Stimulated activated memory B cell treated with anti-CD40 and anti-IgM and Interleukin-4, amounts not matched to agents 10 μg/mL and 1 μg/mL and 100 μg/mL, for 72 hours (primary cell): ENCODE measurements around the gene CADPS2.
"Not testable (repeated sequence)": the region's sequence is repeated elsewhere in the genome, so short reads cannot be mapped to it uniquely, and the experiment has no call there.

ENCODE experiments used
- ATAC-seq: fragments of 150-1000 bp; cut with Tn5 transposase; 2 replicates; pipeline ENCODE4 v1.10.0; 2021
- H3K27ac Mint-ChIP-seq: one replicate; pipeline ENCODE4 v1.8.0; 2022; ENCODE audit warnings: mild to moderate bottlenecking, mixed read lengths
- H3K27me3 Mint-ChIP-seq: one replicate; pipeline ENCODE4 v1.8.0; 2022; ENCODE audit warnings: mixed read lengths
- H3K36me3 Mint-ChIP-seq: one replicate; pipeline ENCODE4 v1.8.0; 2022; ENCODE audit warnings: mixed read lengths
- H3K4me1 Mint-ChIP-seq: one replicate; pipeline ENCODE4 v1.8.0; 2022; ENCODE audit warnings: mixed read lengths
- H3K4me3 Mint-ChIP-seq: one replicate; pipeline ENCODE4 v1.8.0; 2022; ENCODE audit warnings: mild to moderate bottlenecking, moderate library complexity, mixed read lengths
- H3K9me3 Mint-ChIP-seq: one replicate; pipeline ENCODE4 v1.8.0; 2022; ENCODE audit warnings: mixed read lengths

CADPS2 gene

GRCh38 chr7:122881324-122881723, 4.9 kb downstream of the CADPS2 start:
- ATAC-seq = no peak
- no peaks in the 10 kb centered on the region for H3K36me3 Mint-ChIP-seq
- no peaks in the 10 kb centered on the region for H3K4me1 Mint-ChIP-seq
- H3K27ac Mint-ChIP-seq = no peak overlapping the region
- H3K27me3 Mint-ChIP-seq = peaks cover 19% of the 10 kb centered on the region
- H3K4me3 Mint-ChIP-seq = no peak overlapping the region
- no peaks in the 10 kb centered on the region for H3K9me3 Mint-ChIP-seq

DNA sequence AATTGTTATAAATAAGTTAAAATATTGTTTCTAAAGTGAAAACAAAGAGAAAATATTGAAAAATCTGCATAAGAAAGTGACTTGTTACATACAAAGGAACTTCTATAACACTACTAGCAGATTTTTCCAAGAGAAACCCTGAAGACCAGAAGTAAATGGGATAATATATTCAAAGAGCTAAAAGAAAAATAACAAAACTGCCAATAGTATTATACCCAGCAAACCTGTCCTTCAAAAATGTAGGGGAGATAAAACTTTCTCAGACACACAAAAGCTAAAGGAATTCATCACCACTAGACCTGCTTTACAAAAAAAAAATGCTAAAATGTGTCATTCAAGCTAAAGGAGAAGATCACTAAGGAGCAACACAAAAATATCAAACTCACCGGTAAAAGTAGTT, 17.0 kb downstream of the CADPS2 start:
- H3K27ac Mint-ChIP-seq = no peak overlapping the region
- H3K36me3 Mint-ChIP-seq = no peaks in the 10 kb centered on the region
- no peaks in the 10 kb centered on the region for H3K4me1 Mint-ChIP-seq
- no peak overlapping the region for H3K4me3 Mint-ChIP-seq
- ATAC-seq = no peak
- no peaks in the 10 kb centered on the region for H3K27me3 Mint-ChIP-seq
- peaks cover 18% of the 10 kb centered on the region for H3K9me3 Mint-ChIP-seq

- Mint-ChIP-seq H3K9me3 (peaks cover 18% of the 10 kb centered on the region), H3K4me3 (no peak overlapping the region), H3K4me1 (no peaks in the 10 kb centered on the region), H3K27ac (no peak overlapping the region), H3K27me3 (no peaks in the 10 kb centered on the region), H3K36me3 (no peaks in the 10 kb centered on the region)
- no peak for ATAC-seq
Observed at GRCh38 chr7:122867471-122867980, 18.7 kb downstream of the CADPS2 start.

DNA sequence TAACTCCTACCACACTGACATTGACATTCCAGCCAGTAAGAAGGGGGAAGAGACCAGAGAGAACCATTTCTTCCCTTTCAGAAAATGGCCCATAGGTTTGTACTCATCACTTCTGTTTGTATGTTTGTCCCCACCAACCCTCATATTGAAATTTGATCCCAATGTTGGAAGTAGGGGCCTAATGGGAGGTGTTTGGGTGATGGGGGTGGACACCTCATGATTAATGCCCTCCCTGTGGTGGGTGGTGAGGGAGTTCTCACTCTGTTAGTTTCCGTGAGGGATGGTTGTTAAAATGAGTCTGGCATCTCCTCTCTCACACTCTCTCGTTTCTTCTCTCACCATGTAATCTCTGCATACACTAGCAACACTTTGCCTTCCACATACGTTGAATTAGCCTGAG, 21.4 kb downstream of the CADPS2 start:
- Mint-ChIP-seq H3K9me3 (peaks cover 12% of the 10 kb centered on the region), H3K4me3 (no peak overlapping the region), H3K27me3 (no peaks in the 10 kb centered on the region), H3K4me1 (no peaks in the 10 kb centered on the region), H3K27ac (no peak overlapping the region), H3K36me3 (no peaks in the 10 kb centered on the region)
- ATAC-seq = no peak

GRCh38 chr7:122864016-122864415, 22.2 kb downstream of the CADPS2 start:
- Mint-ChIP-seq H3K27ac (no peak overlapping the region), H3K4me3 (no peak overlapping the region), H3K36me3 (no peaks in the 10 kb centered on the region), H3K9me3 (peaks cover 12% of the 10 kb centered on the region), H3K27me3 (no peaks in the 10 kb centered on the region), H3K4me1 (no peaks in the 10 kb centered on the region)
- no peak for ATAC-seq

DNA sequence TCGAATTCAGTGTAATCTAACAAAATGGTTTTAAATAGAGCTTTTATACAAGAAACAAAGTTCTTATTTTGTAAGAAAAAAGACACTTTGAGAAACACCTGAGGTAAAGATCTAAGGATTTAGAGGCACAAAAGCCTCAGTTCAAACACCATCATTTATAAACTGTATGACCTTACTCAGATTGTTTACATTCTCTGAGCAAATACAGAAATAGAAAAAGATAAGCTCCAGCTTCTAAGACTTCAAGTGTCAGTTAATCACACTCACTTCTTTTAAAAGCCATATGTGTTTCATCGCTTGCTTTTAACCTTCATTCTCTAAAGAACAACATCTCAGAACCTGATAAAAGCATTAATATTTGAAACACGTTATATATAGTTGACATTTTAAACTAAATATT, 27.9 kb downstream of the CADPS2 start:
- Mint-ChIP-seq H3K27ac (no peak overlapping the region), H3K4me1 (no peaks in the 10 kb centered on the region), H3K27me3 (no peaks in the 10 kb centered on the region), H3K9me3 (peaks cover 8% of the 10 kb centered on the region), H3K4me3 (no peak overlapping the region), H3K36me3 (no peaks in the 10 kb centered on the region)
- no peak for ATAC-seq

GRCh38 chr7:122850528-122850927, 35.7 kb downstream of the CADPS2 start:
- Mint-ChIP-seq H3K4me1 (no peaks in the 10 kb centered on the region), H3K4me3 (no peak overlapping the region), H3K27ac (no peak overlapping the region), H3K36me3 (no peaks in the 10 kb centered on the region), H3K27me3 (no peaks in the 10 kb centered on the region), H3K9me3 (peaks cover 8% of the 10 kb centered on the region)
- no peak for ATAC-seq

DNA sequence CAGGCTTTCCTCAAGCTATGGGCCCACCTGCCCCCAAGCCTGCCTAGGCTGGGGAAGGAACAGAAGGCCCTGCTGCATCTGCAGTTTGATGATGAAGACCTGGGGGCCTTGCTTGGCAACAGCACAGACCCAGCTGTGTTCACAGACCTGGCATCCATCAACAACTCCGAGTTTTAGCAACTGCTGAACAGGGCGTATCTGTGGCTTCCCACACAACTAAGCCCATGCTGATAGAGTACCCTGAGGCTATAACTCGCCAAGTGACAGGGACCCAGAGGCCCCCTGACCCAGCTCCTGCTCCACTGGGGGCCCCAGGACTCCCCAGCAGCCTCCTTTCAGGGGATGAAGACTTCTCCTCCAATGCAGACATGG, 36.3 kb downstream of the CADPS2 start:
- no peaks in the 10 kb centered on the region for H3K27me3 Mint-ChIP-seq
- ATAC-seq = no peak
- no peaks in the 10 kb centered on the region for H3K36me3 Mint-ChIP-seq
- H3K9me3 Mint-ChIP-seq = peaks cover 8% of the 10 kb centered on the region
- H3K4me1 Mint-ChIP-seq = no peaks in the 10 kb centered on the region
- no peak overlapping the region for H3K27ac Mint-ChIP-seq
- H3K4me3 Mint-ChIP-seq = no peak overlapping the region

- ATAC-seq = no peak
- H3K27me3 Mint-ChIP-seq = no peaks in the 10 kb centered on the region
Observed at GRCh38 chr7:122849322-122849956, 36.8 kb downstream of the CADPS2 start.

GRCh38 chr7:122847871-122848473, 38.3 kb downstream of the CADPS2 start:
- no peaks in the 10 kb centered on the region for H3K4me1 Mint-ChIP-seq
- no peaks in the 10 kb centered on the region for H3K27me3 Mint-ChIP-seq
- H3K27ac Mint-ChIP-seq = no peak overlapping the region
- H3K9me3 Mint-ChIP-seq = peaks cover 8% of the 10 kb centered on the region
- H3K4me3 Mint-ChIP-seq = no peak overlapping the region
- no peak for ATAC-seq
- no peaks in the 10 kb centered on the region for H3K36me3 Mint-ChIP-seq

More at GRCh38 chr7:122849322-122849956, 36.8 kb downstream of the CADPS2 start:
- no peaks in the 10 kb centered on the region for H3K36me3 Mint-ChIP-seq
- peaks cover 8% of the 10 kb centered on the region for H3K9me3 Mint-ChIP-seq
- no peak overlapping the region for H3K27ac Mint-ChIP-seq
- H3K4me3 Mint-ChIP-seq = no peak overlapping the region
- H3K4me1 Mint-ChIP-seq = no peaks in the 10 kb centered on the region

- Mint-ChIP-seq H3K36me3 (no peaks in the 10 kb centered on the region), H3K4me3 (no peak overlapping the region), H3K4me1 (no peaks in the 10 kb centered on the region)
Observed at GRCh38 chr7:122846591-122846990, 39.7 kb downstream of the CADPS2 start.

DNA sequence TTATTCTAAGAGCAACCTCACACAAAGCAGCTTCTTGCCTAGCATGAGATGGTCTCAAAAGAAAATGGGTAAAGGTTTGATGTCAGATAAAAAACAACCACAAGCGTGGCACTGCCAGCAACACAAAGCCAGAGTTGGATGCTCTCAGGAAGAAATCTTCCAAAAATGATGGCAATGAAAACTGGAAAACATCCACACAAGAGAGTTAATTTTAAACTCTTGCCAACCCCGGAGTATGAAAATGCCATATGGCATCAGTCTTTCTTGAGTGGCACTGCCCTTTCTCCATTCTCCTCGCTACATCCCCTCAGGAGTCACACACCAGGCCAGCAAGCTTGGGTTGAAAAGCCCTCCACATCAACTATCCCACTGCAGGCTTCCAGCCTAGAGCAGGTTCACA, 41.0 kb downstream of the CADPS2 start:
- Mint-ChIP-seq H3K27ac (no peak overlapping the region), H3K27me3 (no peaks in the 10 kb centered on the region), H3K4me3 (no peak overlapping the region), H3K36me3 (no peaks in the 10 kb centered on the region), H3K4me1 (no peaks in the 10 kb centered on the region), H3K9me3 (peaks cover 6% of the 10 kb centered on the region)
- no peak for ATAC-seq

More at GRCh38 chr7:122846591-122846990, 39.7 kb downstream of the CADPS2 start:
- no peak overlapping the region for H3K27ac Mint-ChIP-seq
- H3K27me3 Mint-ChIP-seq = no peaks in the 10 kb centered on the region
- peaks cover 6% of the 10 kb centered on the region for H3K9me3 Mint-ChIP-seq
- ATAC-seq = no peak

DNA sequence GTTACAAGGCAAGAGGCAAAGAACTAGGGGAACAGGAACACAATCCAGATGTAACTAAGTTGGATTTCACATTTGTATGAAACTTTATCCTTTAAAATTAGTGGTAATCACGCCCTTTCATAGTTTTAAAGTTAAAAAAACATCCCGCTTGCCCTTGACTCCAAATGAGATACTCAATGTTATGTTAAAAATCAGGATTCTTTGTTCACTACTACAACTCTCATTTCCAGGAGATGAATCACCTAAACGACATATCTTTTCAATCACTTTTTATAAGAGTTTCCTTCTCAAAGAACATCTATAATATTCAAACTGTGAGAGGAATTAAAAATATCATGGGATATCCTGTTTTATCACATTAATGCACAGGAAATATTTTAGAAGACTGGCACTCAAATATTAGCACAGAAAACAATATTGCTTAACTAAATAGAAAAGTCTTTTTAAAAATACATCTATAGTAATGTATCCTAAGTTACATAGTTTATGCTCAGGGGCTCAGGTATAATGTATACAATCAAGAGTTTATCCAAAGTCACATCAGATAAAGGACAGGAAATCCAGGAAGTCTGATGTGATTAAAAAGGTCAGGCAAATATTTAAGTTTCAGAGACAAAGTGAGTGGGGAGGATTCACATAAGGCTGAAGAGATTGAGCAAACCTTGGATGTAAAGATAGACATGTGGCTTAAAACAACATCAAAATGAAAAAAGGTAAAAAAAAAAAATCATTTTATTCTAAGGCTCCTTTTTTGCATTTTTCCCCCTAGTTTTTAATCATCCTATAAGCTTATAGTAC, 41.9 kb downstream of the CADPS2 start:
- Mint-ChIP-seq H3K27me3 (no peaks in the 10 kb centered on the region), H3K4me3 (no peak overlapping the region), H3K9me3 (peaks cover 6% of the 10 kb centered on the region), H3K4me1 (no peaks in the 10 kb centered on the region), H3K36me3 (no peaks in the 10 kb centered on the region), H3K27ac (no peak overlapping the region)
- ATAC-seq = no peak

- peaks cover 6% of the 10 kb centered on the region for H3K9me3 Mint-ChIP-seq
- H3K4me1 Mint-ChIP-seq = no peaks in the 10 kb centered on the region
- H3K27ac Mint-ChIP-seq = no peak overlapping the region
- H3K4me3 Mint-ChIP-seq = no peak overlapping the region
- ATAC-seq = no peak
- H3K27me3 Mint-ChIP-seq = no peaks in the 10 kb centered on the region
- no peaks in the 10 kb centered on the region for H3K36me3 Mint-ChIP-seq
Observed at GRCh38 chr7:122842971-122843370, 43.3 kb downstream of the CADPS2 start.

- not testable (repeated sequence) for H3K4me1 Mint-ChIP-seq, H3K27ac Mint-ChIP-seq, ATAC-seq, H3K9me3 Mint-ChIP-seq, H3K36me3 Mint-ChIP-seq, H3K27me3 Mint-ChIP-seq, H3K4me3 Mint-ChIP-seq
Observed at GRCh38 chr7:122836286-122836685, 50.0 kb downstream of the CADPS2 start.

GRCh38 chr7:122834571-122834942, 51.7 kb downstream of the CADPS2 start:
- H3K4me3 Mint-ChIP-seq, H3K9me3 Mint-ChIP-seq, H3K4me1 Mint-ChIP-seq, H3K27me3 Mint-ChIP-seq, ATAC-seq, H3K27ac Mint-ChIP-seq, H3K36me3 Mint-ChIP-seq: not testable (repeated sequence)
